ENCODE results near the gene ZNF761. TPM values are rescaled to one million over a fixed set of nuclear protein-coding genes. Genes with fewer than 3 reads are reported as not detected.
"Not testable (repeated sequence)": the region's sequence is repeated elsewhere in the genome, so short reads cannot be mapped to it uniquely, and the experiment has no call there.

Gene ZNF761
- polyA plus RNA-seq, 1 experiment = 5.6 TPM

GRCh38 chr19:53432088-53432661, 391 bp downstream of the ZNF761 start:
- DNase-seq (ENCODE audit: low read depth) = no peak
- POLR2A ChIA-PET = no interaction called here
- no peaks in the 10 kb centered on the region for H3K27me3 ChIP-seq (ENCODE audit: control insufficient read depth, insufficient read depth, low read length)
- CTCF ChIA-PET = no interaction called here
- peak overlapping the region; percentile 79 for H3K4me3 ChIP-seq (ENCODE audit: low read depth, low read length)
- H3K36me3 ChIP-seq (ENCODE audit: control insufficient read depth, insufficient read depth, low read length) = no peaks in the 10 kb centered on the region; the same call in 1 of the 2 replicates
- TF ChIP-seq CTCF (IDR thresholded peaks at IDR 0.05; ENCODE audit: insufficient read depth, low read depth, low read length) = no peak

GRCh38 chr19:53443809-53444208, 12.0 kb downstream of the ZNF761 start:
- H3K36me3 ChIP-seq (ENCODE audit: control insufficient read depth, insufficient read depth, low read length); H3K27me3 ChIP-seq (ENCODE audit: control insufficient read depth, insufficient read depth, low read length); POLR2A ChIA-PET; CTCF ChIA-PET; H3K4me3 ChIP-seq (ENCODE audit: low read depth, low read length); DNase-seq (ENCODE audit: low read depth): not testable (repeated sequence)

- H3K27me3 ChIP-seq (ENCODE audit: control insufficient read depth, insufficient read depth, low read length); CTCF ChIA-PET; POLR2A ChIA-PET; H3K4me3 ChIP-seq (ENCODE audit: low read depth, low read length); H3K36me3 ChIP-seq (ENCODE audit: control insufficient read depth, insufficient read depth, low read length); DNase-seq (ENCODE audit: low read depth): not testable (repeated sequence)
These were observed 15.4 kb downstream of the ZNF761 start for GRCh38 chr19:53447196-53447595.

GRCh38 chr19:53455828-53456227, 24.0 kb downstream of the ZNF761 start:
- no peak for DNase-seq (ENCODE audit: low read depth)
- Histone ChIP-seq H3K4me3 (ENCODE audit: low read depth, low read length) (no peak overlapping the region), H3K36me3 (ENCODE audit: control insufficient read depth, insufficient read depth, low read length) (peaks cover 7% of the 10 kb centered on the region), H3K27me3 (ENCODE audit: control insufficient read depth, insufficient read depth, low read length) (no peaks in the 10 kb centered on the region)
- ChIA-PET CTCF (no interaction called here), POLR2A (no interaction called here)
- no peak for TF ChIP-seq CTCF (IDR thresholded peaks at IDR 0.05; ENCODE audit: insufficient read depth, low read depth, low read length)

GRCh38 chr19:53460131-53460721, 28.4 kb downstream of the ZNF761 start:
- H3K27me3 ChIP-seq (ENCODE audit: control insufficient read depth, insufficient read depth, low read length); CTCF ChIA-PET; H3K36me3 ChIP-seq (ENCODE audit: control insufficient read depth, insufficient read depth, low read length); POLR2A ChIA-PET; H3K4me3 ChIP-seq (ENCODE audit: low read depth, low read length); DNase-seq (ENCODE audit: low read depth): not testable (repeated sequence)

GRCh38 chr19:53461866-53462265, 30.1 kb downstream of the ZNF761 start:
- H3K36me3 ChIP-seq (ENCODE audit: control insufficient read depth, insufficient read depth, low read length) = no peaks in the 10 kb centered on the region
- H3K27me3 ChIP-seq (ENCODE audit: control insufficient read depth, insufficient read depth, low read length) = no peaks in the 10 kb centered on the region
- no peak overlapping the region for H3K4me3 ChIP-seq (ENCODE audit: low read depth, low read length)
- no peak for TF ChIP-seq CTCF (IDR thresholded peaks at IDR 0.05; ENCODE audit: insufficient read depth, low read depth, low read length)
- POLR2A ChIA-PET = no interaction called here
- no peak for DNase-seq (ENCODE audit: low read depth)
- CTCF ChIA-PET = no interaction called here

- CTCF ChIA-PET = no interaction called here
- H3K36me3 ChIP-seq (ENCODE audit: control insufficient read depth, insufficient read depth, low read length) = no peaks in the 10 kb centered on the region
- H3K27me3 ChIP-seq (ENCODE audit: control insufficient read depth, insufficient read depth, low read length) = no peaks in the 10 kb centered on the region
- H3K4me3 ChIP-seq (ENCODE audit: low read depth, low read length) = no peak overlapping the region
- no peak for TF ChIP-seq CTCF (IDR thresholded peaks at IDR 0.05; ENCODE audit: insufficient read depth, low read depth, low read length)
- DNase-seq (ENCODE audit: low read depth) = no peak
- POLR2A ChIA-PET = no interaction called here
These were observed 31.1 kb downstream of the ZNF761 start for GRCh38 chr19:53462861-53463260.
